Mucosa of descending colon (tissue), 3 donors: ENCODE measurements around the gene HTRA2. TPM values are rescaled to one million over a fixed set of nuclear protein-coding genes. Genes with fewer than 3 reads are reported as not detected.

Experiments used
- ATAC-seq: fragments of 200-7000 bp; cut with Tn5 transposase; one replicate; pipeline ENCODE4 v1.9.1; 2020; ENCODE audit warnings: mild to moderate bottlenecking, moderate library complexity
- DNase-seq, 3 donors: peaks; one replicate each; pipeline ENCODE4 v3.0.0-alpha.2; 2020
- H3K36me3 ChIP-seq: fragments of 200-600 bp; one replicate; pipeline ENCODE4 v1.8.0; 2021; ENCODE audit warnings: low read depth, mild to moderate bottlenecking
- H3K4me1 ChIP-seq: fragments of 200-600 bp; one replicate; pipeline ENCODE4 v1.8.0; 2021; ENCODE audit warnings: low read depth, mild to moderate bottlenecking
- H3K4me3 ChIP-seq: fragments of 200-600 bp; one replicate; pipeline ENCODE4 v1.8.0; 2021; ENCODE audit warnings: mild to moderate bottlenecking
- H3K9me3 ChIP-seq: fragments of 200-600 bp; one replicate; pipeline ENCODE4 v1.8.0; 2021; ENCODE audit warnings: mild to moderate bottlenecking
- intact Hi-C, 2 donors: fragments of 100-400 bp; cut with DNase I in 1 of 2; cut with micrococcal nuclease in 1 of 2; formaldehyde crosslinking; loops; one replicate each; pipeline versions ENCODE4 v1.11.0 to v1.11.1; 2022; cut with DNase I, micrococcal nuclease
- total RNA-seq, 3 donors: library from RNA; stranded (reverse); fragmentation: NEBNext Ultra II Directional in 2 of 3; extraction: Animal tissue kit (Norgen Biotek cat#: 25700) in 2 of 3; gene quantifications; one replicate each; pipeline versions ENCODE4 v1.2.1 to v1.2.4, GENCODE V29; 2021 to 2023
- TF ChIP-seq, protein P1 (sequence below): fragments of 200-600 bp; IDR thresholded peaks from one replicate; pipeline ENCODE4 v1.8.0; 2022; ENCODE audit warnings: antibody characterized with exemption, mild to moderate bottlenecking
- donor health status: DM: no; HTN: no; CAD: no; lungs with moderate emphysema.
- donor health status: DM: no; HTN: no; CAD: no.
- donor health status: DM: no; HTN: yes; CAD: no.

HTRA2 gene
- total RNA-seq, 3 donors from 2014 or later, result 22.2 to 37.1 (median 23.3) TPM

DNA sequence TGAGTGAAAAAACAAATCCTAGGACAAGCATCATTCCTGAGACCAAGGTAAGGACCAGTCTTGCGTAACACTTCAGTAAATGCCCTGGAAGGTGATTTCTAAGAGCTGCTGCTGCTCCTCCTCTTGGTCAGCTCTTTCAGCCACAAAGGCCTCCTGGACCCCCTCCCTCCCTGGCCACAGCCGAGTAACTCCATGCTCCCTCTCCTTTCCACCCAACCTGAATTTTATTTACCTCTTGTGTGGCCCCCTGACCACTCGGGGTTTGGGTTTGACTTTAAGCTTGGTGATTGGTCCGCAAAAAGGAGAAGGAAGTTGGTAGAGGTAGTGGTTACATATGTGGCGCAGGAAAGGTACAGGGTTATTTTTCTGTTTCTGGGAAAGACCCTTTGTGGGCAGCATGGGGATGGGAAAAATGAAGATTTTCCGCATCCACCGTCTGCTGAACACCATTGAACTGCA lies 9.2 kb downstream of the HTRA2 start:
- no peak for DNase-seq

DNA sequence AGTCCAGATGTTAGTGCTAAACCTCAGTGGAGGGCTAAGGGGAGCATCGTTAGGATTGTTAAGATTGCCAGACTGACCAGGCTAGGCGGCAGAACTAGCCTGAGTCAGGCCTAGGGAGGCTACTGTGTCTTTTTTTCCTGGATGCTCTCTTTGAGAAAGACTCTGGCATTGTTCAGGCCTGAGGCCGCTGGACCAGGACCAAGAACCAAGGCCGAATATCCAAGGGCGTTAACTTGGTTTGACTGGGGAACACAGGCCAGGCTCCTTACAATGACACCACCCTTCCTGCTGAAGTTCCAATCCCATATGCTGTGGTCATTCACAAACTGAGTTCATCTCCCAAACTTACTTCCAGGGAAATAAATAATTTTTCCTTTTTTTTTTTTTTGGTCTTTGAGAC lies 10.6 kb downstream of the HTRA2 start:
- no peaks in the 10 kb centered on the region for H3K36me3 ChIP-seq
- DNase-seq (no peak), ATAC-seq (no peak)
- no peaks in the 10 kb centered on the region for H3K4me1 ChIP-seq
- TF ChIP-seq, protein P1, sequence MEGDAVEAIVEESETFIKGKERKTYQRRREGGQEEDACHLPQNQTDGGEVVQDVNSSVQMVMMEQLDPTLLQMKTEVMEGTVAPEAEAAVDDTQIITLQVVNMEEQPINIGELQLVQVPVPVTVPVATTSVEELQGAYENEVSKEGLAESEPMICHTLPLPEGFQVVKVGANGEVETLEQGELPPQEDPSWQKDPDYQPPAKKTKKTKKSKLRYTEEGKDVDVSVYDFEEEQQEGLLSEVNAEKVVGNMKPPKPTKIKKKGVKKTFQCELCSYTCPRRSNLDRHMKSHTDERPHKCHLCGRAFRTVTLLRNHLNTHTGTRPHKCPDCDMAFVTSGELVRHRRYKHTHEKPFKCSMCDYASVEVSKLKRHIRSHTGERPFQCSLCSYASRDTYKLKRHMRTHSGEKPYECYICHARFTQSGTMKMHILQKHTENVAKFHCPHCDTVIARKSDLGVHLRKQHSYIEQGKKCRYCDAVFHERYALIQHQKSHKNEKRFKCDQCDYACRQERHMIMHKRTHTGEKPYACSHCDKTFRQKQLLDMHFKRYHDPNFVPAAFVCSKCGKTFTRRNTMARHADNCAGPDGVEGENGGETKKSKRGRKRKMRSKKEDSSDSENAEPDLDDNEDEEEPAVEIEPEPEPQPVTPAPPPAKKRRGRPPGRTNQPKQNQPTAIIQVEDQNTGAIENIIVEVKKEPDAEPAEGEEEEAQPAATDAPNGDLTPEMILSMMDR, result no peak
- no peaks in the 10 kb centered on the region for H3K9me3 ChIP-seq
- no peak overlapping the region for H3K4me3 ChIP-seq
- intact Hi-C loops, result no loop called here

More for the DNA sequence above, 9.2 kb downstream of the HTRA2 start:
- ATAC-seq, result no peak
- H3K4me1 ChIP-seq, result no peaks in the 10 kb centered on the region
- no peaks in the 10 kb centered on the region for H3K9me3 ChIP-seq
- TF ChIP-seq, protein P1, result no peak
- H3K36me3 ChIP-seq, result no peaks in the 10 kb centered on the region
- intact Hi-C loops, result loop anchor here in 1 of 2 donors (10.0 kb wide), 1 partner anchor 54 kb away; the partner anchor contains the start of genes CCDC142 and TTC31
- H3K4me3 ChIP-seq, result no peak overlapping the region

DNA sequence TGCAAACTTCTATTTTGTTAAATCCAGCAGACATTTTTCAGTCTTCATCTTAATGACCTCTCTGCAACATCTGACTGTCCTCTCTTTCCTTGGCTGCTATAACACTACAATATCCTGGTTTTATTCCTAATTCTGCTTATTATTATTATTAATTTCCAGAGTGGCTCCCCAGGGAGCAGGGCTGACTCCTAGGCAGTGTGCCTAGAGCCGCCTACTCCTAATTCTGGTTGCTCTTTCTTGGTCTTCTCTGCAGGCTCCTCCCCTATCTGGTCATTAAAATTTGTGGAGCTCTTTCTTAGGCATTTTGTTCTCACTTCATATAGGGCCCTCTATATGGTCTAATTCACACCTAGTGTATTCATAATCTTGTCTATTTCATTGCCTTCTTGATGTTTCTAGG lies 13.2 kb downstream of the HTRA2 start:
- ATAC-seq, result no peak
- Histone ChIP-seq H3K4me1 (no peaks in the 10 kb centered on the region), H3K9me3 (no peaks in the 10 kb centered on the region), H3K36me3 (no peaks in the 10 kb centered on the region), H3K4me3 (no peak overlapping the region)
- TF ChIP-seq, protein P1, result no peak
- DNase-seq, result no peak
- intact Hi-C loops, result no loop called here

DNA sequence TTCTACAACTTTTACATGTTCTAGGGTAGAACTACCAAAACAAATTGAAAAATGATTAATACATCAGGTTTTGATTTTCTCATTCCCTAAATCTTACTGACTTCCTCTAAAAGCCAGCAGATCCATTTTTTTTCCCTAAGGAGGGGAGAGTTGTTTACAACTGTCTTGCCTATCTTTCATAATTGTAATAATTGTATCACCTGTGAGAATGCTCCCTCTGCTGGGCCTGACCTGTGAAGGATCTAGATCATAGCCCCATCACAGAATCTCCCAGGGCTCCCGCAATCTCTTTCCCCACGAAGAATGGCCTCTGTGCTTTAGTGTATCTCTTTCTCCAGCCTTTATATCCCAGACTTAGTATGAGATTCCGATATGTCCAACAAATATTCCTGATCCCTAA lies 14.9 kb downstream of the HTRA2 start:
- TF ChIP-seq, protein P1, result no peak
- H3K36me3 ChIP-seq, result no peaks in the 10 kb centered on the region
- peaks cover 7% of the 10 kb centered on the region for H3K4me1 ChIP-seq
- H3K9me3 ChIP-seq, result no peaks in the 10 kb centered on the region
- intact Hi-C loops, result no loop called here
- no peak overlapping the region for H3K4me3 ChIP-seq
- no peak for ATAC-seq
- DNase-seq, result peak in 1 of 3 donors; percentile 51

DNA sequence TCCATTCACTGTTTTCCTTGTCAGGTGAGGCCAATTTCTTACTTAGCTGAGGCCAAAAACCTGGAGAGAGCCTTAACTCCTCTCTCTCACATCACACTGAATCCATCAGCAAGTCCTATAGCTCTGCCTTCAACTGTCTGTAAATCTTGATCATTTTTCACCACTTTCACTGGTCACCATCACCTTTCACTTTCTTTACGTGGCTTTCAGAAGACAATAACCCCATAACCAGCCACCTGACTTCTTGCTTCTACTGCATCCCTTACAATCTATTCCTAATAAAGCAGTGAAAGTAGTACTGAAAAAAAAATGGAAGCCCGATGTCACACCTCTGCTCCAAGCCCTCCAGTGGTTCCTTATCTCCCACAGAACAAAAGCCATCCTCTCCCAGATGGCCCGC lies 16.3 kb downstream of the HTRA2 start:
- no peaks in the 10 kb centered on the region for H3K9me3 ChIP-seq
- intact Hi-C loops, result no loop called here
- TF ChIP-seq, protein P1, result no peak
- DNase-seq (no peak), ATAC-seq (no peak)
- H3K36me3 ChIP-seq, result no peaks in the 10 kb centered on the region
- H3K4me1 ChIP-seq, result peaks cover 10% of the 10 kb centered on the region
- no peak overlapping the region for H3K4me3 ChIP-seq
